ENCODE measurements around the gene BCORL1.

- TF ChIP-seq POLR2A (IDR thresholded peaks at IDR 0.05; ENCODE audit: low read length) = no peak
- no peak for TF ChIP-seq GATA1 (IDR thresholded peaks at IDR 0.05; ENCODE audit: low read depth, low read length)
These were observed 117.7 kb downstream of the BCORL1 start for GRCh38 chrX:130100180-130100579.

All from erythroblast (primary cell).